ENCODE measurements around the gene PNMA1. TPM values are rescaled to one million over a fixed set of nuclear protein-coding genes. Genes with fewer than 3 reads are reported as not detected.

Gene PNMA1
- total and polyA plus RNA-seq, 9 of the 15 experiments (the other 6 are each of a cell fraction or from before 2014, with no cell fraction given): 1.7 to 26.4 (median 8.7) TPM

DNA sequence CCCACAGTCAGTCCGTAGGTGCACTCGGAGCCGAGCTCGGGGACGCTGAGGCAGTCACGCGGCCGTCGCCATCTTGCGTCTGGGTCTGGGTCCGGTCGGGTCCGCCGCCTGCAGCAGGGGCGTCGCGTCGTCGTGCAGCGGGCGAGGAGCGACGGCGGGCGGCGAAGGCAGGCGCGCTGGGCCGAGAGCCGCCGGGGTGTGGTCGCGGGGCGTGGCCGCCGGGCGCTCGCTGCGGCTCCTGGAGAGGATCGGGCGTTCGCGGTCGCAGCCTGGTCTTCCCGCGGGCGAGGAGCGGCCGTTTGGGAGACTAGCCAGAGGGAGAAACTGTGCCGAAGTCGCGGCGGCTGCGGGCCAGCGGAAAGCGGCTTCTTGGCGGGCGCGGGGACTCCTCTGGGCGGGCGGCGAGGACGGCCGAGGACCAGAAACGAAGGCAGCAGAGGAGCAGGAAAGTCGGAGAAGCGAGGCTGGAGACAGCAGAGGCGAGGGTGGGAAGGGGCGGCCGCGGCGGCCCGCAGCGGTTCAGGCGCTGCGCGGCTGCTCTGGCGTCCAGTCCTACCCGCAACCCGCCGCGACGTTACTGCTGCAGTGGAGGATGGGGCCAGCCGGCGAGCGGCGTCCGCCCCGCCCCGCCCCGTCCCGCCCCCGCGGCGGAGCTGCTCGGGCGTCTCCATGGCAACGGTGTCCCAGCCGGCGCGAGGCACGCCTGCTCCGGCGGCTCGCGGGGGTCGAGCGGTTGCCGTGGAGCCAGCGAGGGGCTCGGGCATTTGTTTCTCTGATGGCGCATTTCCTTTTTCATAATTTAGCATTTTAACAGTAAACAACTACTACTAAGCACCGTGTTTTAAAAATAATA, at the start of gene PNMA1 (continued):
- TF ChIP-seq, protein P1, sequence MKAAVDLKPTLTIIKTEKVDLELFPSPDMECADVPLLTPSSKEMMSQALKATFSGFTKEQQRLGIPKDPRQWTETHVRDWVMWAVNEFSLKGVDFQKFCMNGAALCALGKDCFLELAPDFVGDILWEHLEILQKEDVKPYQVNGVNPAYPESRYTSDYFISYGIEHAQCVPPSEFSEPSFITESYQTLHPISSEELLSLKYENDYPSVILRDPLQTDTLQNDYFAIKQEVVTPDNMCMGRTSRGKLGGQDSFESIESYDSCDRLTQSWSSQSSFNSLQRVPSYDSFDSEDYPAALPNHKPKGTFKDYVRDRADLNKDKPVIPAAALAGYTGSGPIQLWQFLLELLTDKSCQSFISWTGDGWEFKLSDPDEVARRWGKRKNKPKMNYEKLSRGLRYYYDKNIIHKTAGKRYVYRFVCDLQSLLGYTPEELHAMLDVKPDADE (conservative IDR thresholded peaks at IDR 0.05; ENCODE audit: control insufficient read depth, low read depth, low read length): peak; percentile 76; the same call in 1 of the 2 replicates
- TF ChIP-seq ILF3 (IDR thresholded peaks at IDR 0.05; ENCODE audit: borderline replicate concordance): 0 out of 2 replicates have a peak, but pooled peaks have one; percentile 18
- TF ChIP-seq MIER1 (IDR thresholded peaks at IDR 0.05; ENCODE audit: low read depth): no peak
- TF ChIP-seq BHLHE40 (IDR thresholded peaks at IDR 0.05; ENCODE audit: low read length): peak; percentile 36; the same call in 1 of the 2 replicates
- TF ChIP-seq, protein P2, sequence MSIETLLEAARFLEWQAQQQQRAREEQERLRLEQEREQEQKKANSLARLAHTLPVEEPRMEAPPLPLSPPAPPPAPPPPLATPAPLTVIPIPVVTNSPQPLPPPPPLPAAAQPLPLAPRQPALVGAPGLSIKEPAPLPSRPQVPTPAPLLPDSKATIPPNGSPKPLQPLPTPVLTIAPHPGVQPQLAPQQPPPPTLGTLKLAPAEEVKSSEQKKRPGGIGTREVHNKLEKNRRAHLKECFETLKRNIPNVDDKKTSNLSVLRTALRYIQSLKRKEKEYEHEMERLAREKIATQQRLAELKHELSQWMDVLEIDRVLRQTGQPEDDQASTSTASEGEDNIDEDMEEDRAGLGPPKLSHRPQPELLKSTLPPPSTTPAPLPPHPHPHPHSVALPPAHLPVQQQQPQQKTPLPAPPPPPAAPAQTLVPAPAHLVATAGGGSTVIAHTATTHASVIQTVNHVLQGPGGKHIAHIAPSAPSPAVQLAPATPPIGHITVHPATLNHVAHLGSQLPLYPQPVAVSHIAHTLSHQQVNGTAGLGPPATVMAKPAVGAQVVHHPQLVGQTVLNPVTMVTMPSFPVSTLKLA (conservative IDR thresholded peaks at IDR 0.05): peak; percentile 20 to 44; a peak in 2 of 4 replicates
- no peak for TF ChIP-seq FOXM1 (IDR thresholded peaks at IDR 0.05; ENCODE audit: low read depth)
- no peak for TF ChIP-seq FOXM1 (CRISPR knock-in tag; IDR thresholded peaks at IDR 0.05; ENCODE audit: low read depth)
- TF ChIP-seq, protein P3, sequence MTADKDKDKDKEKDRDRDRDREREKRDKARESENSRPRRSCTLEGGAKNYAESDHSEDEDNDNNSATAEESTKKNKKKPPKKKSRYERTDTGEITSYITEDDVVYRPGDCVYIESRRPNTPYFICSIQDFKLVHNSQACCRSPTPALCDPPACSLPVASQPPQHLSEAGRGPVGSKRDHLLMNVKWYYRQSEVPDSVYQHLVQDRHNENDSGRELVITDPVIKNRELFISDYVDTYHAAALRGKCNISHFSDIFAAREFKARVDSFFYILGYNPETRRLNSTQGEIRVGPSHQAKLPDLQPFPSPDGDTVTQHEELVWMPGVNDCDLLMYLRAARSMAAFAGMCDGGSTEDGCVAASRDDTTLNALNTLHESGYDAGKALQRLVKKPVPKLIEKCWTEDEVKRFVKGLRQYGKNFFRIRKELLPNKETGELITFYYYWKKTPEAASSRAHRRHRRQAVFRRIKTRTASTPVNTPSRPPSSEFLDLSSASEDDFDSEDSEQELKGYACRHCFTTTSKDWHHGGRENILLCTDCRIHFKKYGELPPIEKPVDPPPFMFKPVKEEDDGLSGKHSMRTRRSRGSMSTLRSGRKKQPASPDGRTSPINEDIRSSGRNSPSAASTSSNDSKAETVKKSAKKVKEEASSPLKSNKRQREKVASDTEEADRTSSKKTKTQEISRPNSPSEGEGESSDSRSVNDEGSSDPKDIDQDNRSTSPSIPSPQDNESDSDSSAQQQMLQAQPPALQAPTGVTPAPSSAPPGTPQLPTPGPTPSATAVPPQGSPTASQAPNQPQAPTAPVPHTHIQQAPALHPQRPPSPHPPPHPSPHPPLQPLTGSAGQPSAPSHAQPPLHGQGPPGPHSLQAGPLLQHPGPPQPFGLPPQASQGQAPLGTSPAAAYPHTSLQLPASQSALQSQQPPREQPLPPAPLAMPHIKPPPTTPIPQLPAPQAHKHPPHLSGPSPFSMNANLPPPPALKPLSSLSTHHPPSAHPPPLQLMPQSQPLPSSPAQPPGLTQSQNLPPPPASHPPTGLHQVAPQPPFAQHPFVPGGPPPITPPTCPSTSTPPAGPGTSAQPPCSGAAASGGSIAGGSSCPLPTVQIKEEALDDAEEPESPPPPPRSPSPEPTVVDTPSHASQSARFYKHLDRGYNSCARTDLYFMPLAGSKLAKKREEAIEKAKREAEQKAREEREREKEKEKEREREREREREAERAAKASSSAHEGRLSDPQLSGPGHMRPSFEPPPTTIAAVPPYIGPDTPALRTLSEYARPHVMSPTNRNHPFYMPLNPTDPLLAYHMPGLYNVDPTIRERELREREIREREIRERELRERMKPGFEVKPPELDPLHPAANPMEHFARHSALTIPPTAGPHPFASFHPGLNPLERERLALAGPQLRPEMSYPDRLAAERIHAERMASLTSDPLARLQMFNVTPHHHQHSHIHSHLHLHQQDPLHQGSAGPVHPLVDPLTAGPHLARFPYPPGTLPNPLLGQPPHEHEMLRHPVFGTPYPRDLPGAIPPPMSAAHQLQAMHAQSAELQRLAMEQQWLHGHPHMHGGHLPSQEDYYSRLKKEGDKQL (CRISPR knock-in tag; IDR thresholded peaks at IDR 0.05; ENCODE audit: borderline replicate concordance): no peak
- TF ChIP-seq ZBTB7A (IDR thresholded peaks at IDR 0.05; ENCODE audit: borderline replicate concordance, control insufficient read depth, low read depth, low read length): peak; percentile 63; the same call in 1 of the 2 replicates
- TF ChIP-seq HMG20A (CRISPR knock-in tag; conservative IDR thresholded peaks at IDR 0.05): no peak
- TF ChIP-seq, protein P4, sequence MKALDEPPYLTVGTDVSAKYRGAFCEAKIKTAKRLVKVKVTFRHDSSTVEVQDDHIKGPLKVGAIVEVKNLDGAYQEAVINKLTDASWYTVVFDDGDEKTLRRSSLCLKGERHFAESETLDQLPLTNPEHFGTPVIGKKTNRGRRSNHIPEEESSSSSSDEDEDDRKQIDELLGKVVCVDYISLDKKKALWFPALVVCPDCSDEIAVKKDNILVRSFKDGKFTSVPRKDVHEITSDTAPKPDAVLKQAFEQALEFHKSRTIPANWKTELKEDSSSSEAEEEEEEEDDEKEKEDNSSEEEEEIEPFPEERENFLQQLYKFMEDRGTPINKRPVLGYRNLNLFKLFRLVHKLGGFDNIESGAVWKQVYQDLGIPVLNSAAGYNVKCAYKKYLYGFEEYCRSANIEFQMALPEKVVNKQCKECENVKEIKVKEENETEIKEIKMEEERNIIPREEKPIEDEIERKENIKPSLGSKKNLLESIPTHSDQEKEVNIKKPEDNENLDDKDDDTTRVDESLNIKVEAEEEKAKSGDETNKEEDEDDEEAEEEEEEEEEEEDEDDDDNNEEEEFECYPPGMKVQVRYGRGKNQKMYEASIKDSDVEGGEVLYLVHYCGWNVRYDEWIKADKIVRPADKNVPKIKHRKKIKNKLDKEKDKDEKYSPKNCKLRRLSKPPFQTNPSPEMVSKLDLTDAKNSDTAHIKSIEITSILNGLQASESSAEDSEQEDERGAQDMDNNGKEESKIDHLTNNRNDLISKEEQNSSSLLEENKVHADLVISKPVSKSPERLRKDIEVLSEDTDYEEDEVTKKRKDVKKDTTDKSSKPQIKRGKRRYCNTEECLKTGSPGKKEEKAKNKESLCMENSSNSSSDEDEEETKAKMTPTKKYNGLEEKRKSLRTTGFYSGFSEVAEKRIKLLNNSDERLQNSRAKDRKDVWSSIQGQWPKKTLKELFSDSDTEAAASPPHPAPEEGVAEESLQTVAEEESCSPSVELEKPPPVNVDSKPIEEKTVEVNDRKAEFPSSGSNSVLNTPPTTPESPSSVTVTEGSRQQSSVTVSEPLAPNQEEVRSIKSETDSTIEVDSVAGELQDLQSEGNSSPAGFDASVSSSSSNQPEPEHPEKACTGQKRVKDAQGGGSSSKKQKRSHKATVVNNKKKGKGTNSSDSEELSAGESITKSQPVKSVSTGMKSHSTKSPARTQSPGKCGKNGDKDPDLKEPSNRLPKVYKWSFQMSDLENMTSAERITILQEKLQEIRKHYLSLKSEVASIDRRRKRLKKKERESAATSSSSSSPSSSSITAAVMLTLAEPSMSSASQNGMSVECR (CRISPR knock-in tag; IDR thresholded peaks at IDR 0.05): peak; percentile 61; the same call in 1 of the 2 replicates
